Measurements from ENCODE around the gene JMJD7.

DNA sequence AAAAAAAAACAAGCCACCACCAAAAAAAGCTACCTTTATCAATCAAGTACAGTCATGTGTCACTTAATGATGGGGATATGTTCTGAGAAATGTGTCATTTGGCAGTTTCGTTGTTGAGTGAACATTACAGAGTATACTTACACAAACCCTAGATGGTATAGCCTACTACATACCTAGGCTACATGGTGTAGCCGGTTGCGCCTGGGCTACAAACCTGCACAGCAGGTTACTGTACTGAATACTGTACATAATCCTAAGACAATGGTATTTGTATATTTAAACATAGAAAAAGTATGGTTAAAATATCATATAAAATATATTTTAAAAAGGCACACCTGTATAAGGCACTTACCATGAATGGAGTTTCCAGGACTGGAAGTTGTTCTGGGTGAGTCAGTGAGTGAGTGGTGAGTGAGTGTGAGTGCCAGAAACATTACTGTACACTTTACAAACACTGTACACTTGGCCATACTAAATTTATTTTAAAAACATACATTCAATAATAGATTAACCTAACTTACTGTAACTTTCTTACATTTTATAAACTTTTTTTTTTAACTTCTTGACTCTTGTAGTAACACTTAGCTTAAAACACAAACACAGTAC lies 25.9 kb upstream of the JMJD7 start:
- TF ChIP-seq, protein P1, sequence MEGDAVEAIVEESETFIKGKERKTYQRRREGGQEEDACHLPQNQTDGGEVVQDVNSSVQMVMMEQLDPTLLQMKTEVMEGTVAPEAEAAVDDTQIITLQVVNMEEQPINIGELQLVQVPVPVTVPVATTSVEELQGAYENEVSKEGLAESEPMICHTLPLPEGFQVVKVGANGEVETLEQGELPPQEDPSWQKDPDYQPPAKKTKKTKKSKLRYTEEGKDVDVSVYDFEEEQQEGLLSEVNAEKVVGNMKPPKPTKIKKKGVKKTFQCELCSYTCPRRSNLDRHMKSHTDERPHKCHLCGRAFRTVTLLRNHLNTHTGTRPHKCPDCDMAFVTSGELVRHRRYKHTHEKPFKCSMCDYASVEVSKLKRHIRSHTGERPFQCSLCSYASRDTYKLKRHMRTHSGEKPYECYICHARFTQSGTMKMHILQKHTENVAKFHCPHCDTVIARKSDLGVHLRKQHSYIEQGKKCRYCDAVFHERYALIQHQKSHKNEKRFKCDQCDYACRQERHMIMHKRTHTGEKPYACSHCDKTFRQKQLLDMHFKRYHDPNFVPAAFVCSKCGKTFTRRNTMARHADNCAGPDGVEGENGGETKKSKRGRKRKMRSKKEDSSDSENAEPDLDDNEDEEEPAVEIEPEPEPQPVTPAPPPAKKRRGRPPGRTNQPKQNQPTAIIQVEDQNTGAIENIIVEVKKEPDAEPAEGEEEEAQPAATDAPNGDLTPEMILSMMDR (IDR thresholded peaks at IDR 0.05): no peak
- TF ChIP-seq POLR2A (IDR thresholded peaks at IDR 0.05) (no peak), EP300 (IDR thresholded peaks at IDR 0.05) (no peak), POLR2AphosphoS5 (IDR thresholded peaks at IDR 0.05) (no peak)
